Measurements from ENCODE around the gene MEAK7. TPM values are rescaled to one million over a fixed set of nuclear protein-coding genes. Genes with fewer than 3 reads are reported as not detected.

Gene MEAK7
- total RNA-seq, 3 donors from 2014 or later: 2.2 to 2.7 (median 2.4) TPM

DNA sequence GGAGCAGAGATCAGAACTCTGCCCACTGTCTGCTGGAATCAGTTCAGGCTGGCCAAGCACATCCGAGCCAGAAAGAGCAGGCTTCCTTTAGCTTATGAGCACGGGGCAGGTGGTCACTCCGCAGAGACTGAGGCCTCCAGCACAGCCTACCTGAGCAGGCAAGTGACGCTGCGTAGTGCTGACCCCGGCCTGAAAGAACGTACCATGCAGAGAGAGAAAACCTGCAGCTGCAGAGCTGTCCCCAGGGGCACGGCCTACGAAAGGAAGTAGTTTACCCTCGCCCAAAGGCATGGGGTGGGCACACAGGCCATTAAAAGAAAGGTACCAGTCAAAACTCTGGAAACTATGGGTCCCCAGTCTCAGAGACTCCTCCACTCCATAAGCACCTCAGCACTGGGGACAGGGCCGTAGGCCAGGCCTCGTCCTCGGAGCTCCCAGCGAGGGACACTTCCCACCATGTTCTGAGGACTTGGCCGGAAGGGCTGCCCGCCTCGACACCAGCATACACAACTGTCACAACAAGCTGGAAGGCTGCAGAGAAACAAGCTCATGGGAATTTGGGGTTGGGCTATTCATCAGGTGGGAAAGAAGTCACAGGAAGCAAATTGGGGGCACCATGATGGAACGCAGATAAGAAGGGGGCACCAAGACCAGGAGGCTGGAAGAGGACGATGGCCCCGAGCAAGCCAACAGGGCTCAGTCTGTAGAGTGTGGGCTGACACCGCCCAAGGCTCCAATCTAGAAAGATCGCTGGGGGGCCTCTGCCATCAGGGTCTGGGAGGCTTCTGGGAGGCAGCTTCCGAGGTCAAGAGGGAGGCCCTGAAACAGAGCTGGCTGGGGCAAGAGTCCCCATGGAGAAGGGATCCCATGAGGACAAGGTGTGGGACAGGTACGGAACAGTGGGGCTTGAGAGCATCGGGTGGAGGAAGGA, 21.2 kb downstream of the MEAK7 start:
- H3K36me3 Mint-ChIP-seq (ENCODE audit: insufficient read depth): peaks cover 5% of the 10 kb centered on the region
- H3K27me3 Mint-ChIP-seq (ENCODE audit: low read depth): no peaks in the 10 kb centered on the region
- ATAC-seq (no peak), DNase-seq (no peak)
- H3K9me3 Mint-ChIP-seq: no peaks in the 10 kb centered on the region
- H3K4me3 Mint-ChIP-seq: no peak overlapping the region
- no peaks in the 10 kb centered on the region for H3K4me1 Mint-ChIP-seq (ENCODE audit: low read depth)

DNA sequence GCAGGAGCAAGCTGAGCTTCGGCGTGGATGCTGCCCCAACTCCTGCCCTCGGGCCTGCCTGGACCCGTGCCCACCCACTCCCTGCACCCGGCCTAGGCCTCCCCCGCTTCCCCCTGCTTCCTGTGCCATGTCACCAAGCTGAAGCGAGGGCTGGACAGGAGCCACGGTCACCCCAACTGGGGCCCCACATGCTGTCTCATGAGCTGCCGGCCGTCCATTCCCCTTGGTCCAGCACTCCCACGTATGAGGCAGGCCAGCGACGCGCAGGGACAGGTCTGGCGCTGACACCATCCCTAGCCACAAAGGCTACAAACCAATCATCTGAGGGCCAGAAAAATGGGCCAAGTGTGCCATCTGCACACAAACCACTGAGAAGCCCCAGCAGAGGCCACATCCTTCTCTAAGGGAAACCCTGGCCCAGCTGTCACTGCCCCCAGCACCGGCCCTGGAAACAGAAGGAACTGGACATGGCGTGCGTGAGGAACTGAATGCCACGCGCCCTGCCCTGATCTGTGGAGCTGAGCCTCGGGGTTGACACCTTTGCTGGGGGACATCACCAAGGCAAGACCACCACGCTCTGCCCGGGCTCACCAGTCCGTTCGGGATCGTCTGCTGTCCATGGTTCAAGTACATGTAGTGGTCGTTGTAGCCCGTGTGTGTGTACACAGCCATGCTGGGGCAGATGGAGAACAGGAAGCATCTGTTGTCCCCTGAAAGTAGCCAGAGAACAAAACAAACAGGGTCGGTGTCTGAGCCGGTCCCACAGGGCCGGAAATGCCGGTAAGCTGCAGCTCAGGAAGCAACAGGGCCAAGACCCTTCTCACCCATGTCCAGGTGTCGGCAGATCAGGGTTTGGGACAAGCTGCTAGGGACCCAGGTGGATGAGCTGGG, 22.2 kb downstream of the MEAK7 start:
- Mint-ChIP-seq H3K4me1 (ENCODE audit: low read depth) (no peaks in the 10 kb centered on the region), H3K9me3 (no peaks in the 10 kb centered on the region), H3K4me3 (no peak overlapping the region), H3K36me3 (ENCODE audit: insufficient read depth) (peaks cover 5% of the 10 kb centered on the region), H3K27me3 (ENCODE audit: low read depth) (no peaks in the 10 kb centered on the region)
- DNase-seq (no peak), ATAC-seq (no peak)

DNA sequence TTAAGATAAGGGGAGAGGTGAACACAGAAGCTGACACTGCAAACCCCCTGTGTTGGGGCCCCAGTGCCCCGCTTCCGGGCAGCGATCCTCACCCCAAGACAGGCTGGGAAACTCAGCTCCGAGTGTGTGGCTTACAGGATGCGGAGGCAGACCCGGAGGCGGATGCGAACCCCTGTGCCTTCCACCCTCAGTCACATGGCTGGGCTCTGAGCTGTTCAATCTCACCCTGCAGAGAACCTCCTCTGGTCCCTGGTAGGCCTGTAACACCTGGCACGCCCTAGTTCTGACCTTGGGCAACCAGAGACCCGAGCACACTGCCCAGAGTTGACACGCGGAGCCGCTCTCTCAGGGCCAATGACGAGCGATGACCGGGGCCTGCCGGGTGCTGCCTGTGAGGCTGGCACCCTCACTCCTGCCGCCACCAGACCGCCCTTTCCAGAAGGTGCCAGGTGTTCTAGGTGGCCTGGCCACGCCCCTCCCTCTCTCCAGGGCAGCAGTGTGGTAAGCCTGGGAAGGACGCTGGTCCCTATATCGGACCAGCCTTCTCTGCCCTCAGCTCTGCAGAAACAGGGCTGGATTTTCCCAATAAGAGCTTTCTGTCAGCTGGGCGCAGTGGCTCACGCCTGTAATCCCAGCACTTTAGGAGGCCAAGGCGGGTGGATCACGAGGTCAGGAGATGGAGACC, 23.3 kb downstream of the MEAK7 start:
- Mint-ChIP-seq H3K4me3 (no peak overlapping the region), H3K9me3 (no peaks in the 10 kb centered on the region), H3K27me3 (ENCODE audit: low read depth) (no peaks in the 10 kb centered on the region), H3K36me3 (ENCODE audit: insufficient read depth) (peaks cover 3% of the 10 kb centered on the region), H3K4me1 (ENCODE audit: low read depth) (no peaks in the 10 kb centered on the region)
- no peak for ATAC-seq
- DNase-seq: no peak

DNA sequence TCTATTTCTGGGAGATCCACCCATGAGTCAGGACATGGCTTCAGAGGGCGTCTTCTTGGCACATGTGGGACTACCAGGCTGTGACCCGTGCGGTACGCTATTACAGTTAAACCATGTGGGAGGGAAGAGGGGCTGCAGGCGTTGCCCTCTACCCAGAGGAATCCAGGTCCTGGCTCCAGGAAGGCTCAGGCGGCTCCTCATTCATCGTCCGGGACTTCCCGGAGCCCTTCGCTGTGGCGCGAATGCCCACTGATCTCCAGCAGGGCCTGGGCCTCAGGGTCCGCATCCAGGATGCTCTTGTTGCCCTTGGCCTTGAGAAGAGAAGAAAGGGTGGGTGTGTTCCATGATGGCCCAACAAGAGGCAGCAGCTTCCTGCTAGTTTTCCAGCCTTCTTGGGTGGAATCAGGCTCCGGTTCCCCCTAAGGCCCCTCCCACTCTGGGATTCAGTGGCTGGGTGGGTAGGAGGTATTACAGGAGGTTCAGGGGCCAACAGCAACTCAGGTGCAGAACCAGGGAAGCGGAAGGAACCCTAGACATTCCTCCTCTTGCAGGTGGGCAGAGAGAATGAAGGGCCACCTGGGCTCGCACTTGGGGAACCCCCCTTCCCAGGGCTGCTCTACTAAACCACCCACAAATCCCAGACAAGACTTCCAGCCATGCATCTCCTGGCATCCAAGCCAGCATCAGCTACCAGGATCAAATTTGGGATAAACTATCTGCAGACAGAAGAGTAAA, 24.6 kb downstream of the MEAK7 start:
- no peak overlapping the region for H3K4me3 Mint-ChIP-seq
- H3K4me1 Mint-ChIP-seq (ENCODE audit: low read depth): peaks cover 2% of the 10 kb centered on the region
- H3K9me3 Mint-ChIP-seq: peaks cover 4% of the 10 kb centered on the region
- DNase-seq: no peak
- H3K27me3 Mint-ChIP-seq (ENCODE audit: low read depth): no peaks in the 10 kb centered on the region
- H3K36me3 Mint-ChIP-seq (ENCODE audit: insufficient read depth): peaks cover 7% of the 10 kb centered on the region
- no peak for ATAC-seq

DNA sequence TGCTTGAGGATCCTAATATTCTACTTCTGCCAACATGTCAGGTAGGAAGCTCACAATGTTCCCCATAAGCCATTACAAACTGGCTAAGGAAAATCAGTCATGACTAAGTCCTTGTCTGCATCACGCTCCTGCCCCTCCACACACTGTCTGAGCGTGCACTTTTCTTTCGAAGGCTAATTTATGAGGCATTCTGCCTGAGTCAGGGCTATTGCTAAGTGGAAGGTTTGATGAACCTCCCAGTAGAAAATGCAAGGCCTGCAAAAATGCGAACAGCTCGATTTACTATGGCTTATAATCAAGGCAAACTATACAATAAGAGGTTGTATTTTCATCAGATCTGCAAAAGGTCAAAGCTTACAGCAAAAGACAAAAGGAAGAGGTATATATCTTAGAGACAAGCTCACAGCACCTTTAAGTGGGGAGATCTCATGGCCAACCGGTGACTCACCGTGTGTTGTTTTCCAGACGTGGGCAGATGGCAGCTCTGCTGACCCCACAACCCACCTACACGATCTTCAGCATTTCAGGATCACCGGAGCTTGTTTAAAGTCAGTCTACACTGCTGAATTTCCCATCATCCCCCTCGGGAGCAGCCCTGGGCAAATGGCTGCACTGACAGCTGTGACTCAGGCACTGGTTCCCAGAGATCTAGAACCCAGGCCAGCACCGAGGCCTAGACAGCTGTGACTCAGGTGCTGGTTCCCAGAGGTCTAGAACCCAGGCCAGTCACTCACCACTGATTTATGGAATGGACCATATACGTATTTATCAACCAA, 26.1 kb downstream of the MEAK7 start:
- peaks cover 4% of the 10 kb centered on the region for H3K9me3 Mint-ChIP-seq
- no peak for ATAC-seq
- H3K4me3 Mint-ChIP-seq: no peak overlapping the region
- peaks cover 10% of the 10 kb centered on the region for H3K36me3 Mint-ChIP-seq (ENCODE audit: insufficient read depth)
- H3K4me1 Mint-ChIP-seq (ENCODE audit: low read depth): peaks cover 2% of the 10 kb centered on the region
- DNase-seq: no peak
- no peaks in the 10 kb centered on the region for H3K27me3 Mint-ChIP-seq (ENCODE audit: low read depth)

DNA sequence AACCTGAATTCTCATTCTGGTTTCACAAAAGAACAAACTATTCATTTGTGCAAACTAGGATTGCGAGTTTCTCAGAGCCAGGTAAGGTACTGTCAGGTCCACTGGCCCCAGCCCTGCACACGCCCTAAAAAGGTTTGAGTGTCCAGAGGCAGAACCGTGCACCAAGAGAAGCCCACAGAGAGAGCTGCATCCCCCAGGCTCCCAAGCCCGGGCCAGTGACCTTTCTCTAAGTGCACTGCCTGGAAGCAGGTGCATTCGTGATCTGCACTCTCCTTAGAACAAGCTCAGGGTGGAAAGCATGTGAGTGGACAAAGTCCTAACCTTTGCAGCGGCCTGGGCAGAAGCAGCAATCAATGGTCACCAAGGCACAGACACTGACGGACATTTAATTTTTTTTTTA, 26.8 kb downstream of the MEAK7 start:
- Mint-ChIP-seq H3K9me3 (peaks cover 4% of the 10 kb centered on the region), H3K27me3 (ENCODE audit: low read depth) (no peaks in the 10 kb centered on the region), H3K4me3 (no peak overlapping the region), H3K4me1 (ENCODE audit: low read depth) (peaks cover 2% of the 10 kb centered on the region), H3K36me3 (ENCODE audit: insufficient read depth) (peaks cover 16% of the 10 kb centered on the region)
- ATAC-seq (no peak), DNase-seq (no peak)

DNA sequence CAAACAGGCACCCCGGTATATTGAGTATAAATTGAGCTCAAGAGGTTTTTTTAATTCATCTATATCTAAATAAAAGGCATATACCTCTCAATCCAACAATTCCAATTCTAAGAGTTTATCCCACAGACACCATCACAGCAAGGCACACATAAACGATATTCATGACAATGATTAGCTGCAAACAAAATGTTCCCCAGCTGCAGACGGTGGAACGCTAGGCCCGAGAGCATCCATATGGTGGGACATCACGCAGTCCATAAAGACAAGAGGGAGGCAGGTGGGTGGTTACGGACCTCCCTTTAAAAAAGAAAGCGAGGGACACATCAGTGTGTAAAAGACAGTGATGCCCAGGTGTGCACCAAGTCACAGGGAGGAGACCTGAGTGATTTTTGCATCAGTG, 28.1 kb downstream of the MEAK7 start:
- ATAC-seq (no peak), DNase-seq (no peak)
- H3K27me3 Mint-ChIP-seq (ENCODE audit: low read depth): no peaks in the 10 kb centered on the region
- H3K36me3 Mint-ChIP-seq (ENCODE audit: insufficient read depth): peaks cover 22% of the 10 kb centered on the region
- H3K9me3 Mint-ChIP-seq: peaks cover 4% of the 10 kb centered on the region
- H3K4me1 Mint-ChIP-seq (ENCODE audit: low read depth): peaks cover 2% of the 10 kb centered on the region
- no peak overlapping the region for H3K4me3 Mint-ChIP-seq

DNA sequence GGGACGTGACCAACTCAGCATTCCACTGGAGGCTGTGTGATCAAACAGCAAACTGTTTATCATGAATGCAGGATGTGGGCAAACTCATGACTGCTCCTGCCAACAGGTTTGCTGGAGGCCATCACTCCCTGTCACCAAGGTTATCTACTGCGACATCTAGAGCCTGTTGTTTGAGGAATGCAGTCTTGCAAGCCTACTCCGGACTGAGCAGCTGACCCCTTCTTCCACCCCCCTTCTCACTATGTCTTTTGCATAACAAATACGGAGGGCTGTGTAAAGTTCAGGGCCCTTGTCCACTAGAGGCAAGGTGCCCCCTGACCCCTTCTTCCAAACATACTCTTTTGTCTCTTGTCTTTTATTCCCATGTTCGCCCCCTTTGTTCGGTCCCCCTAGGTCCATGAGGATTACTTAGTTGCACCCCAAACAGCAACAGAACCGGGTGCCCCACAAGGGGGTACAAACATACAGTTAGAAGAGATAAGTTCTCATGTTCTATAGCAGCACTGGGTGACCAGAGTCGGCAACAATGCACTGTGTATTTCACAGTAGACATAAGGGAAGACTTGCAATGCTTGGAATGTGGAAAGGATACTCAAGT, 28.7 kb downstream of the MEAK7 start:
- Mint-ChIP-seq H3K9me3 (peaks cover 4% of the 10 kb centered on the region), H3K4me1 (ENCODE audit: low read depth) (peaks cover 2% of the 10 kb centered on the region), H3K27me3 (ENCODE audit: low read depth) (no peaks in the 10 kb centered on the region), H3K4me3 (no peak overlapping the region), H3K36me3 (ENCODE audit: insufficient read depth) (peaks cover 22% of the 10 kb centered on the region)
- ATAC-seq (no peak), DNase-seq (no peak)

DNA sequence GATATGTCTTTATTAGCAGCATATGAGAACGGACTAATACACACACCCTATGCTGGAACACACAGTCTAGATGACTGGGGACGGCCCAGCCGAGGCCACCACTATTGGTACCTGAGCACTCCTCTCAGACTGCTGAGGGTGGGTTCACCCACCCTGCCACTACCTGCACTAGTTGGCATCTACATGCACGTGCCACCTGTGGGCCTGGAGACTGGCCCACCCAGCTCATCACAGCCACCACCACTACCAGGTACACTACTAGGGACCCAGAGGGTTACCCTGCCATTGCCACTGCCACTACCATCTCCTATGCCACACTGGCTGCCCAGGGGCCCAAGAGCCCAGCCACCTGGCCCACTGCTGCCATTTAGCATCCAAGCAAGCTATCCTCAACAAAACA, 32.5 kb downstream of the MEAK7 start:
- peaks cover 10% of the 10 kb centered on the region for H3K9me3 Mint-ChIP-seq

DNA sequence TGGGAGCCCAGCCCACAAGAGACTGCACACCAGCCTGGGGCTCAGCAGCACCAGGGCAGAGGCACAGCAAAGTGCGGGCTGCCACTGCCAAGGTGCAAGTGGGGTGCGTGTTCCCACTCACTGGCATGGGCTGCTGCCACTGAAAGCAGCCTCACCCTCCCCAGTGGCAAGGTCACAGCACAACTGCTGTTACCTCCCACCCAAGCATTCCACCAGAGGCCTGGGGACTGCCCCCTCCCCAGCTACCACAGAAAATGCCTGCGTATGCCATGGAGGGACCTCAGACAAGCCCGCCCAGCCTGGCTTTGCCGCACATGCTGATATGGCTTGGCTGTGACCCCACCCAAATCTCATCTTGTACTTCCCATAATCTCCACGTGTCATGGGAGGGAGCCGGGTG, 33.1 kb downstream of the MEAK7 start:
- ATAC-seq (no peak), DNase-seq (no peak)
- no peak overlapping the region for H3K4me3 Mint-ChIP-seq
- H3K27me3 Mint-ChIP-seq (ENCODE audit: low read depth): no peaks in the 10 kb centered on the region
- H3K4me1 Mint-ChIP-seq (ENCODE audit: low read depth): peaks cover 2% of the 10 kb centered on the region
- peaks cover 16% of the 10 kb centered on the region for H3K9me3 Mint-ChIP-seq
- peaks cover 36% of the 10 kb centered on the region for H3K36me3 Mint-ChIP-seq (ENCODE audit: insufficient read depth)

More for the DNA sequence above, 32.5 kb downstream of the MEAK7 start:
- no peak for DNase-seq
- ATAC-seq: no peak
- Mint-ChIP-seq H3K36me3 (ENCODE audit: insufficient read depth) (peaks cover 32% of the 10 kb centered on the region), H3K4me3 (no peak overlapping the region), H3K4me1 (ENCODE audit: low read depth) (peaks cover 2% of the 10 kb centered on the region), H3K27me3 (ENCODE audit: low read depth) (no peaks in the 10 kb centered on the region)

DNA sequence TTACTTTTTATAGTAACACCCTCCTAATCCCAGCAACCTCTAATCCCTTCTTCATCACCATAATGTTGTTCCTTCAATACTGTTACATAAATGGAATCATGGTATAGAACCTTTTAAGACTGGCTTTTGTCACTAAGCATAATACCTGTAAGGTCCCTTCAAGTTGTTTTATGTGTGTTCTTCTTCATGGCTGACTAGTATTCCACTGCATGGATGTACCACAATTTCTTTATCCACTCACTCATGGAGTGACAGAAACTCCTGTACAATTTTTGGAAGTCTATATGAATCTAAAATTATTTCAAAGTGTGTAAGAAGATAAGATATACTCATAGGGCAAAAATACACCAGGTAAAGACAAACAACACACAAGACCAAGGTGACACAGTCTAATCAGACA, 36.8 kb downstream of the MEAK7 start:
- DNase-seq (no peak), ATAC-seq (no peak)
- Mint-ChIP-seq H3K27me3 (ENCODE audit: low read depth) (no peaks in the 10 kb centered on the region), H3K4me1 (ENCODE audit: low read depth) (no peaks in the 10 kb centered on the region), H3K9me3 (peaks cover 15% of the 10 kb centered on the region), H3K4me3 (no peak overlapping the region), H3K36me3 (ENCODE audit: insufficient read depth) (peaks cover 33% of the 10 kb centered on the region)

DNA sequence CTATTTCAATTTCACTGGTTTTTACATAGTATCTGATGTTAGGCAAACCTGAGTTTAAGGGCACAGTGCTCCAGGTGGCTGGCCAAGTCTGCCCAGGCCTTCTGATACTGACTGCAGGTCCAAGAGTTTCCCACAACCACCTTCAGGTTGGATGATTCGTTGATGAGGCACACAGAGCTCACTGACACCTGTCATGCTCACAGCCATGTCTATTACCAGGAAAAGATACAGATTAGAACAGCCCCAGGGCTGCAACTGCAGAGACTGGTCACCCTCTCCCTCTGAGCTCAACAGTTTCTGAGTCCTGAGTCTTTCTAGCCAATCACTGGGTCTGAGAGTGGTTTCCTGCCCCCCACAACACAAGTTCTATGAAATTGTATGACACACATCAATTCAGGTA, 37.2 kb downstream of the MEAK7 start:
- peaks cover 15% of the 10 kb centered on the region for H3K9me3 Mint-ChIP-seq
- H3K4me3 Mint-ChIP-seq: no peak overlapping the region
- H3K36me3 Mint-ChIP-seq (ENCODE audit: insufficient read depth): peaks cover 32% of the 10 kb centered on the region
- H3K27me3 Mint-ChIP-seq (ENCODE audit: low read depth): no peaks in the 10 kb centered on the region
- DNase-seq (no peak), ATAC-seq (peak in 1 of 2 donors; percentile 21)
- no peaks in the 10 kb centered on the region for H3K4me1 Mint-ChIP-seq (ENCODE audit: low read depth)

DNA sequence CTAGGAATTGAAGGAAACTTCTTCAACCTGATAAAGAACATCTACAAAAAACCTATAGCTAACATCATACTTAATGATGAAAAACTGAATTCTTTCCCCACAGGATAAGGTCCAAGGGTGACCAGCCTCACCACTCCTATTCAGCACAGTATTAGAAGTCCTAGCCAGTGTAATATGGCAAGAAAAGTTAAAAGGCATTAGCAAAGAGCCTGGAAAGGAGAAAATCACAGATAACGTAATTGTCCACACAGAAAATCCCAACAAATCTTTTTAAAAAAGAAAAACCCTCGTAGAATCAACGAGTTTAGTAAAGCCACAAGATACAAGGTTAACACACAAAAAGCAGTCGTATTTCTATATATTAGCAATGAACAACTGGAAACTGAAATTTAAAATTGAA, 37.8 kb downstream of the MEAK7 start:
- peaks cover 15% of the 10 kb centered on the region for H3K9me3 Mint-ChIP-seq
- no peak for DNase-seq
- H3K4me3 Mint-ChIP-seq: no peak overlapping the region
- no peaks in the 10 kb centered on the region for H3K27me3 Mint-ChIP-seq (ENCODE audit: low read depth)
- ATAC-seq: no peak
- peaks cover 30% of the 10 kb centered on the region for H3K36me3 Mint-ChIP-seq (ENCODE audit: insufficient read depth)
- no peaks in the 10 kb centered on the region for H3K4me1 Mint-ChIP-seq (ENCODE audit: low read depth)

All from activated T-cell treated with anti-CD3 and anti-CD28 coated beads, Interleukin-2, amount 50 U/mL, for 4 hours (primary cell).